Choroid plexus epithelial cell (primary cell): Measurements from ENCODE around the gene TBCD.
"Not testable (repeated sequence)": the region's sequence is repeated elsewhere in the genome, so short reads cannot be mapped to it uniquely, and the experiment has no call there.

Experiments used
- DNase-seq: peaks from one replicate; pipeline ENCODE4 v3.0.0-alpha.2; 2010; ENCODE audit warnings: low read depth
- H3K4me3 ChIP-seq: 2 replicates; pipeline ENCODE4 v1.5.1; 2011; ENCODE audit warnings: low read depth, mild to moderate bottlenecking, control low read depth, low read length, moderate library complexity
- TF ChIP-seq, protein P1 (sequence below): conservative IDR thresholded peaks from 2 replicates; pipeline ENCODE4 v1.5.1; 2011; ENCODE audit warnings: low read depth, mild to moderate bottlenecking, control low read depth, inconsistent platforms, low read length, moderate library complexity

Gene TBCD

GRCh38 chr17:82775001-82775823, 23.3 kb downstream of the TBCD start:
- DNase-seq = peak; percentile 52
- peak overlapping the region; percentile 19 for H3K4me3 ChIP-seq
- TF ChIP-seq, protein P1, sequence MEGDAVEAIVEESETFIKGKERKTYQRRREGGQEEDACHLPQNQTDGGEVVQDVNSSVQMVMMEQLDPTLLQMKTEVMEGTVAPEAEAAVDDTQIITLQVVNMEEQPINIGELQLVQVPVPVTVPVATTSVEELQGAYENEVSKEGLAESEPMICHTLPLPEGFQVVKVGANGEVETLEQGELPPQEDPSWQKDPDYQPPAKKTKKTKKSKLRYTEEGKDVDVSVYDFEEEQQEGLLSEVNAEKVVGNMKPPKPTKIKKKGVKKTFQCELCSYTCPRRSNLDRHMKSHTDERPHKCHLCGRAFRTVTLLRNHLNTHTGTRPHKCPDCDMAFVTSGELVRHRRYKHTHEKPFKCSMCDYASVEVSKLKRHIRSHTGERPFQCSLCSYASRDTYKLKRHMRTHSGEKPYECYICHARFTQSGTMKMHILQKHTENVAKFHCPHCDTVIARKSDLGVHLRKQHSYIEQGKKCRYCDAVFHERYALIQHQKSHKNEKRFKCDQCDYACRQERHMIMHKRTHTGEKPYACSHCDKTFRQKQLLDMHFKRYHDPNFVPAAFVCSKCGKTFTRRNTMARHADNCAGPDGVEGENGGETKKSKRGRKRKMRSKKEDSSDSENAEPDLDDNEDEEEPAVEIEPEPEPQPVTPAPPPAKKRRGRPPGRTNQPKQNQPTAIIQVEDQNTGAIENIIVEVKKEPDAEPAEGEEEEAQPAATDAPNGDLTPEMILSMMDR = peak; percentile 86

- H3K4me3 ChIP-seq = no peak overlapping the region
- DNase-seq = no peak
- TF ChIP-seq, protein P1 = no peak
Measured at GRCh38 chr17:82776454-82776853, 24.6 kb downstream of the TBCD start.

GRCh38 chr17:82777778-82778375, 26.0 kb downstream of the TBCD start:
- not testable (repeated sequence) for DNase-seq, H3K4me3 ChIP-seq
- TF ChIP-seq, protein P1 = peak; percentile 18

GRCh38 chr17:82779541-82779940, 27.7 kb downstream of the TBCD start:
- DNase-seq = no peak
- H3K4me3 ChIP-seq = no peak overlapping the region
- TF ChIP-seq, protein P1 = no peak

DNA sequence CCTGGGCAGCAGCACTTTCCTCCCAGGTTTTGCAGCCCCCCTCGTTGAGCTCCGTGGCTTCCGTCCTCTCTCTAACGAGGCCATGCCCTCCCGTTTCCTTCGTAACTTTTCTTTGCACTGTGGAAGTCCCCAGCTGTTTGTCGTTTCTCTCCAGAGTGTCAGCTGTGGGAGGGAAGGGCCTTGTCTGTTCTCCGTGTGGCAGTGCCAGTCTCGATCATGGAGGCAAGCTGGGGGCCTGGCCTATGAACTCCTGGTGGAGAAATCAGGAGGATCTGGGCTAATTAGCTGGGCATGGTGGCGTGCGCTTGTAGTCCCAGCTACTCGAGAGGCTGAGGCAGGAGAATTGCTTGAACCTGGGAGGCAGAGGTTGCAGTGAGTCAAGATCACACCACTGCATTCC, 28.3 kb downstream of the TBCD start:
- TF ChIP-seq, protein P1 = no peak
- no peak overlapping the region for H3K4me3 ChIP-seq
- no peak for DNase-seq

GRCh38 chr17:82780971-82781893, 29.4 kb downstream of the TBCD start:
- DNase-seq = no peak
- TF ChIP-seq, protein P1 = no peak
- no peak overlapping the region for H3K4me3 ChIP-seq
